Endothelial cell of umbilical vein (primary cell): ENCODE data around the gene GPR135. TPM values are rescaled to one million over a fixed set of nuclear protein-coding genes. Genes with fewer than 3 reads are reported as not detected.

Experiments
- BruUV-seq: library from RNA; stranded (reverse); fragments of 400-500 nt; replicated peaks from 2 replicates; lab custom pipeline; 2021; lab: Mats Ljungman, UMichigan
- CTCF ChIA-PET: fragments of 300-600, 350-600 bp; sonication (Branson Sonifier 250); formaldehyde crosslinking; loops from one replicate; lab custom pipeline; 2021; ENCODE audit warnings: antibody characterized with exemption, inconsistent platforms; lab: Charles Lee
- POLR2A ChIA-PET: fragments of 300-600, 350-600 bp; sonication (Branson Sonifier 250); formaldehyde crosslinking; loops from one replicate; lab custom pipeline; 2021; ENCODE audit warnings: antibody characterized with exemption, inconsistent platforms; lab: Charles Lee
- DNase-seq: peaks from one replicate; pipeline ENCODE4 v3.0.0-alpha.2; 2011; ENCODE audit warnings: low read depth, low spot score
- FAIRE-seq: peaks from 2 replicates; lab custom pipeline; 2011; peaks lifted over from hg19 to GRCh38; lab: Jason Lieb, UNC
- H2AFZ ChIP-seq: 2 replicates; pipeline ENCODE4 v1.6.0; 2012; ENCODE audit warnings: low read depth, low read length, control low read depth, inconsistent platforms
- H3K27ac ChIP-seq: 2 replicates; pipeline ENCODE4 v1.5.1; 2011; ENCODE audit warnings: low read depth, mild to moderate bottlenecking, control low read depth, low read length, moderate library complexity; ENCODE audit not compliant: insufficient read depth
- H3K27me3 ChIP-seq, 2 experiments: 2 replicates each; pipeline versions ENCODE4 v1.6.0 to v1.6.1; 2011; ENCODE audit warnings: low read length in 2 of 2, mixed read lengths in 1 of 2; ENCODE audit not compliant: control insufficient read depth in 2 of 2, insufficient read depth in 2 of 2
- H3K36me3 ChIP-seq, 2 experiments: 2 replicates in 1 of 2; 3 replicates in 1 of 2; pipeline ENCODE4 v1.5.1; 2011; ENCODE audit warnings: low read length in 2 of 2, mild to moderate bottlenecking in 1 of 2, moderate library complexity in 1 of 2; ENCODE audit not compliant: control insufficient read depth in 2 of 2, insufficient read depth in 2 of 2; ENCODE audit errors: extremely low read depth in 1 of 2
- H3K4me1 ChIP-seq: 3 replicates; pipeline ENCODE4 v1.5.1; 2011; ENCODE audit warnings: mild to moderate bottlenecking, low read length; ENCODE audit not compliant: control insufficient read depth, insufficient read depth; ENCODE audit errors: extremely low read depth
- H3K4me2 ChIP-seq: 2 replicates; pipeline ENCODE4 v1.6.1; 2011; ENCODE audit warnings: low read length, control low read depth, mixed read lengths; ENCODE audit not compliant: insufficient read depth
- H3K4me3 ChIP-seq, 3 experiments: fragments of 200-600 bp in 1 of 3; sonication (generic), shearing (Covaris generic) in 1 of 3; replicated peaks in 1 of 3; 2 replicates each; pipeline ENCODE4 v1.5.1; 2011 to 2016; ENCODE audit warnings: control low read depth in 3 of 3, low read length in 3 of 3, mild to moderate bottlenecking in 2 of 3, inconsistent platforms in 1 of 3, low read depth in 1 of 3, moderate library complexity in 1 of 3; ENCODE audit not compliant: insufficient read depth in 1 of 3
- H3K79me2 ChIP-seq: 2 replicates; pipeline ENCODE4 v1.6.0; 2012; ENCODE audit warnings: low read length, inconsistent platforms; ENCODE audit not compliant: control insufficient read depth, insufficient read depth
- H3K9ac ChIP-seq: replicated peaks from 2 replicates; pipeline ENCODE3; 2011; ENCODE audit warnings: low read length, control low read depth; ENCODE audit not compliant: insufficient read depth; ENCODE audit errors: extremely low read depth
- H3K9me1 ChIP-seq: replicated peaks from 3 replicates; pipeline ENCODE4 v1.6.0; 2011; ENCODE audit warnings: mild to moderate bottlenecking, low read length; ENCODE audit not compliant: control insufficient read depth, insufficient read depth; ENCODE audit errors: extremely low read depth
- H3K9me3 ChIP-seq: replicated peaks from 2 replicates; pipeline ENCODE4 v1.5.1; 2012; ENCODE audit warnings: low read length, inconsistent platforms; ENCODE audit not compliant: control insufficient read depth, insufficient read depth
- H4K20me1 ChIP-seq: replicated peaks from 2 replicates; pipeline ENCODE3; 2011; ENCODE audit warnings: mild to moderate bottlenecking, low read length; ENCODE audit not compliant: control insufficient read depth, insufficient read depth; ENCODE audit errors: extremely low read depth
- EZH2 ChIP-seq: IDR thresholded peaks from 2 replicates; pipeline ENCODE4 v1.6.1; 2012; ENCODE audit warnings: borderline replicate concordance, low read depth, mild to moderate bottlenecking, moderate library complexity, low read length, inconsistent platforms; ENCODE audit not compliant: severe bottlenecking
- FOS ChIP-seq: IDR thresholded peaks from 2 replicates; pipeline ENCODE4 v1.6.1; 2011; ENCODE audit warnings: mild to moderate bottlenecking, low read length, moderate library complexity, borderline replicate concordance; ENCODE audit not compliant: insufficient read depth
- GATA2 ChIP-seq: IDR thresholded peaks from 2 replicates; pipeline ENCODE4 v1.7.0; 2011; ENCODE audit warnings: low read depth, mild to moderate bottlenecking, moderate library complexity, mixed read lengths, low read length; ENCODE audit not compliant: insufficient read length, insufficient read depth
- JUN ChIP-seq: IDR thresholded peaks from 2 replicates; pipeline ENCODE4 v1.6.1; 2011; ENCODE audit warnings: borderline replicate concordance, low read depth; ENCODE audit not compliant: insufficient read length, insufficient read depth
- MYC ChIP-seq: IDR thresholded peaks from one replicate; pipeline ENCODE4 v1.6.1; 2011; ENCODE audit warnings: mild to moderate bottlenecking, low read depth, low read length
- POLR2A ChIP-seq: IDR thresholded peaks from 2 replicates; pipeline ENCODE4 v1.6.1; 2012; ENCODE audit warnings: low read depth, mild to moderate bottlenecking, control low read depth, low read length
- POLR2AphosphoS5 ChIP-seq: IDR thresholded peaks from 2 replicates; pipeline ENCODE4 v1.6.1; 2012; ENCODE audit warnings: low read depth, mild to moderate bottlenecking, control low read depth, low read length, moderate library complexity; ENCODE audit not compliant: insufficient read depth
- dilution Hi-C: fragments of 300-500 bp; cut with MboI; formaldehyde crosslinking; loops from one replicate; pipeline ENCODE4 v1.15.0; 2019; ENCODE audit warnings: low sequenced_read_pairs; ENCODE audit not compliant: extremely low pct_ligation_motif_present
- intact Hi-C: fragments of 100-400 bp; cut with micrococcal nuclease; formaldehyde crosslinking; loops from one replicate; pipeline ENCODE4 v1.10.0; 2022
- polyA plus RNA-seq, 4 experiments: library from polyadenylated mRNA; depleted of rRNA in 3 of 4; stranded (reverse) in 3 of 4; unstranded in 1 of 4; fragments of >200 nt; gene quantifications; 2 replicates each; pipeline versions ENCODE4 v1.2.1 to v1.2.3, GENCODE V29; 2011 to 2012; ENCODE audit warnings: missing spikeins in 1 of 4
- total RNA-seq: library from RNA; stranded (reverse); gene quantifications from 2 replicates; pipeline ENCODE4 v1.2.3, GENCODE V29; 2021
- TF ChIP-seq, protein P1 (sequence below): IDR thresholded peaks from 2 replicates; pipeline ENCODE4 v1.6.1; 2011; ENCODE audit not compliant: insufficient read depth, insufficient read length
- TF ChIP-seq, protein P2 (sequence below), 2 donors: IDR thresholded peaks; 1 replicate in 1 of 2; 2 replicates in 1 of 2; pipeline ENCODE4 v1.5.1; 2011; ENCODE audit warnings: low read length in 2 of 2, mild to moderate bottlenecking in 2 of 2, moderate library complexity in 2 of 2, control low read depth in 1 of 2, inconsistent platforms in 1 of 2, low read depth in 1 of 2; ENCODE audit not compliant: insufficient read depth in 1 of 2; ENCODE audit errors: extremely low read depth in 1 of 2

Gene GPR135
- total and polyA plus RNA-seq, 2 donors (not counting 3 experiments of a cell fraction or from before 2014, with no cell fraction given) = 0.80 to 3.4 TPM

DNA sequence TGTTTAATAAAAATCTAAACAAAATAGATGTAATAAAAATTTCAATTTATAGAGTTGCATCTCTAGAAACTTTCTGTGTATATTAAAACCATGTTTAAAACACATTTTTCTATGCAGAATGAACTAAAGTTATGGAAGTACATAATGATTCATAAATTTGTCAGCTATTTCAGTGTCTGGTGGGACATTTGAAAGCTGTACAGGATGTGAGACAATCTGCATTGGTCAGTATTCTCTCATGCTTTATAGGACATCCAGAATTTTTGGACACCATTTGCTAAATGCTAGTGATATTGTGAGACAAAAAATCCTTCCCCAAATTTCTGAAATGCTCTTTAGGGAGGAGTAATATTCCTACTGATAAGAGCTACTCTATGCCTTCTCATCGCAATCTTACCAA lies 13.3 kb downstream of the GPR135 start:
- Histone ChIP-seq H3K27ac (no peak overlapping the region), H3K9me3 (no peaks in the 10 kb centered on the region), H3K27me3 (no peaks in the 10 kb centered on the region), H3K9me1 (no peaks in the 10 kb centered on the region), H2AFZ (no peak overlapping the region), H3K79me2 (no peaks in the 10 kb centered on the region), H3K9ac (no peak overlapping the region), H3K4me3 (no peak overlapping the region), H3K4me2 (no peak overlapping the region), H4K20me1 (no peaks in the 10 kb centered on the region), H3K4me1 (peaks cover 4% of the 10 kb centered on the region), H3K36me3 (no peaks in the 10 kb centered on the region)
- no peak for TF ChIP-seq GATA2
- TF ChIP-seq JUN = no peak
- TF ChIP-seq POLR2A = no peak
- TF ChIP-seq MYC = no peak
- FAIRE-seq (no peak), DNase-seq (no peak)
- CTCF ChIA-PET = interaction anchor here (1.1 to 1.5 kb wide), 4 partner anchors 23 to 446 kb away, joined by 3 read pairs; partner anchors contain the start of gene L3HYPDH
- intact Hi-C loops = no loop called here
- POLR2A ChIA-PET = no interaction called here
- no TSS peak for BruUV-seq
- dilution Hi-C loops = no loop called here

DNA sequence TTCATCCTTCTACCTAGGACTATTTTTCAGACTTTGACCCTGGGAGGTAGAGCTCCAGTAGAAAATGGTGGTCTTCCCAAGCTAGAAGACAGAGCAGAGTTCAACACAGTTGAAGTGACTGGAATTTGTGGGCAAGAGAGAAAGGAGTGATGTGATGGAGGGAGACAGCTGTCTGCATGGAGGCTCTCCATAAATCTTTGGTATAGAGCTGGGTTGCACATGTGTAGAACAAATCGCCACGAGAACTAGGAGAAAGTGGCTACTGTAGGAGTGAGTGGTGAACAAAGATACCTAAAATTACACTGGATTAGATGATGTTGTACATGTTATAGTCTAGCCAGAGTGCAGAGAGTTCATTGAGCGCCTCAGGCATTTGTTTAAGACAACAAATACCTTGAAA lies 14.5 kb downstream of the GPR135 start:
- no peaks in the 10 kb centered on the region for H3K36me3 ChIP-seq
- ChIA-PET CTCF (interaction anchor here (0.8 to 1.5 kb wide), 3 partner anchors 22 to 447 kb away, joined by 3 to 4 read pairs (median 3); no protein-coding TSS in a partner anchor), POLR2A (no interaction called here)
- TF ChIP-seq, protein P1, sequence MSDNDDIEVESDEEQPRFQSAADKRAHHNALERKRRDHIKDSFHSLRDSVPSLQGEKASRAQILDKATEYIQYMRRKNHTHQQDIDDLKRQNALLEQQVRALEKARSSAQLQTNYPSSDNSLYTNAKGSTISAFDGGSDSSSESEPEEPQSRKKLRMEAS = no peak
- no peak for TF ChIP-seq GATA2
- no peak for TF ChIP-seq FOS
- TF ChIP-seq EZH2 = no peak
- TF ChIP-seq POLR2A = no peak
- TF ChIP-seq MYC = no peak
- TF ChIP-seq POLR2AphosphoS5 = no peak
- no peak for TF ChIP-seq JUN
- TF ChIP-seq, protein P2, sequence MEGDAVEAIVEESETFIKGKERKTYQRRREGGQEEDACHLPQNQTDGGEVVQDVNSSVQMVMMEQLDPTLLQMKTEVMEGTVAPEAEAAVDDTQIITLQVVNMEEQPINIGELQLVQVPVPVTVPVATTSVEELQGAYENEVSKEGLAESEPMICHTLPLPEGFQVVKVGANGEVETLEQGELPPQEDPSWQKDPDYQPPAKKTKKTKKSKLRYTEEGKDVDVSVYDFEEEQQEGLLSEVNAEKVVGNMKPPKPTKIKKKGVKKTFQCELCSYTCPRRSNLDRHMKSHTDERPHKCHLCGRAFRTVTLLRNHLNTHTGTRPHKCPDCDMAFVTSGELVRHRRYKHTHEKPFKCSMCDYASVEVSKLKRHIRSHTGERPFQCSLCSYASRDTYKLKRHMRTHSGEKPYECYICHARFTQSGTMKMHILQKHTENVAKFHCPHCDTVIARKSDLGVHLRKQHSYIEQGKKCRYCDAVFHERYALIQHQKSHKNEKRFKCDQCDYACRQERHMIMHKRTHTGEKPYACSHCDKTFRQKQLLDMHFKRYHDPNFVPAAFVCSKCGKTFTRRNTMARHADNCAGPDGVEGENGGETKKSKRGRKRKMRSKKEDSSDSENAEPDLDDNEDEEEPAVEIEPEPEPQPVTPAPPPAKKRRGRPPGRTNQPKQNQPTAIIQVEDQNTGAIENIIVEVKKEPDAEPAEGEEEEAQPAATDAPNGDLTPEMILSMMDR (IDR thresholded peaks at IDR 0.05; ENCODE audit: extremely low read depth in 1 of 2, insufficient read depth in 1 of 2, low read depth in 1 of 2, low read length in 2 of 2) = no peak
- no peak overlapping the region for H3K27ac ChIP-seq
- no peak overlapping the region for H3K4me3 ChIP-seq
- no peaks in the 10 kb centered on the region for H3K79me2 ChIP-seq
- no peaks in the 10 kb centered on the region for H3K9me3 ChIP-seq
- no peak for DNase-seq
- dilution Hi-C loops = no loop called here
- H4K20me1 ChIP-seq = no peaks in the 10 kb centered on the region
- no peak for FAIRE-seq
- H3K9me1 ChIP-seq = no peaks in the 10 kb centered on the region
- BruUV-seq = no TSS peak
- H2AFZ ChIP-seq = no peak overlapping the region
- no peak overlapping the region for H3K9ac ChIP-seq
- H3K4me2 ChIP-seq = no peak overlapping the region
- intact Hi-C loops = no loop called here
- peaks cover 4% of the 10 kb centered on the region for H3K4me1 ChIP-seq
- H3K27me3 ChIP-seq = no peaks in the 10 kb centered on the region
